GM10248 (cell line): Measurements from ENCODE around the gene AKAP12.

Source experiments
- CTCF ChIA-PET: fragments of 300-600 bp; sonication (Branson Sonifier 250); formaldehyde crosslinking; extraction: SDS; loops from one replicate; lab custom pipeline; 2021; ENCODE audit warnings: antibody characterized with exemption; lab: Yijun Ruan, JAX
- POLR2A ChIA-PET: fragments of 350-650 bp; sonication (Branson Sonifier 250); formaldehyde crosslinking; extraction: SDS; loops from one replicate; lab custom pipeline; 2020; ENCODE audit warnings: antibody characterized with exemption; lab: Yijun Ruan, JAX
- DNase-seq: peaks from one replicate; pipeline ENCODE4 v3.0.0; 2012; ENCODE audit errors: extremely low spot score
- TF ChIP-seq, protein P1 (sequence below): IDR thresholded peaks from 2 replicates; pipeline ENCODE4 v1.5.1; 2012; ENCODE audit warnings: mild to moderate bottlenecking, low read depth; ENCODE audit errors: extremely low read depth, missing control alignments, control extremely low read depth

AKAP12 gene

DNA sequence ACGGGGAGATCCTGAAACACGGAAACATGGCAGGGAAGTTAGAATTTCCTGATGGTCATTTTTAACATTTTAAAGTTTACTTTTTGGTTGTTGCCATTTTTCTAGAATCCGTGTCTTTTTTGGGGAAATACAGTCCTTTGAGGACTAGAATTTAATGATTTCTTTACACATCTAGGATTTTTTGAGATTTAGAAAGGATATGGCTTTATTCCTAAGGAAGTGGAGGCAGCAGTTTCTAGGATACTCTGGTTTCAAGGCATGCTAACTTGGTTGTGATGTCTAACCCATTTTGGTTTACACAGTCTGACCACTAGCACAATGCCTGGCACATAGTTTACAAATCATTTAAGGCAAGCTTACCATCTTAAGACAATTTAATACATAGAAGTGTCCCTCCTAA is 152.7 kb downstream of the AKAP12 start:
- TF ChIP-seq, protein P1, sequence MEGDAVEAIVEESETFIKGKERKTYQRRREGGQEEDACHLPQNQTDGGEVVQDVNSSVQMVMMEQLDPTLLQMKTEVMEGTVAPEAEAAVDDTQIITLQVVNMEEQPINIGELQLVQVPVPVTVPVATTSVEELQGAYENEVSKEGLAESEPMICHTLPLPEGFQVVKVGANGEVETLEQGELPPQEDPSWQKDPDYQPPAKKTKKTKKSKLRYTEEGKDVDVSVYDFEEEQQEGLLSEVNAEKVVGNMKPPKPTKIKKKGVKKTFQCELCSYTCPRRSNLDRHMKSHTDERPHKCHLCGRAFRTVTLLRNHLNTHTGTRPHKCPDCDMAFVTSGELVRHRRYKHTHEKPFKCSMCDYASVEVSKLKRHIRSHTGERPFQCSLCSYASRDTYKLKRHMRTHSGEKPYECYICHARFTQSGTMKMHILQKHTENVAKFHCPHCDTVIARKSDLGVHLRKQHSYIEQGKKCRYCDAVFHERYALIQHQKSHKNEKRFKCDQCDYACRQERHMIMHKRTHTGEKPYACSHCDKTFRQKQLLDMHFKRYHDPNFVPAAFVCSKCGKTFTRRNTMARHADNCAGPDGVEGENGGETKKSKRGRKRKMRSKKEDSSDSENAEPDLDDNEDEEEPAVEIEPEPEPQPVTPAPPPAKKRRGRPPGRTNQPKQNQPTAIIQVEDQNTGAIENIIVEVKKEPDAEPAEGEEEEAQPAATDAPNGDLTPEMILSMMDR: no peak
- no peak for DNase-seq
- POLR2A ChIA-PET: no interaction called here
- CTCF ChIA-PET: interaction anchor here (1.5 to 6.2 kb wide), 2 partner anchors 13 to 21 kb away, joined by 3 to 64 read pairs; no protein-coding TSS in a partner anchor

DNA sequence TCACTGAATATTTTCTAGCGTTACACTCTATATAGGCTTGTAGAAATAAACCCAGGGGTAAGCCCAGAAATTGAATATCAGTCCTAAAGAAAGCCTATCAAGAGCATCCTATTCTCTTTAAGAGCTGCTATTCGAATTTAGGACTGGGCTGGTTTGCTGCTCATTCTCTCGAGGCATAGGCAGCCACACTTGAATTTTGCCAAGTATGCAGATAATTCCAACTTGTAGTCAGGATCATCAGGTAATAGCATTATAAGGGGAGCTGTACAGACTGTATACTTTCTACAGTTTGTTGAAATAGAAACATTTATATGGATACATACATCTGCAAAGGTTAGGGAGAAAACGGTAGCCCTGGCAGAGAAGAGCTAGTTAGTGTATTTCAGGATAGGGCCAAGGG is 153.6 kb downstream of the AKAP12 start:
- ChIA-PET POLR2A (interaction anchor here (0.7 kb wide), 1 partner anchor 45 kb away, joined by 4 read pairs; no protein-coding TSS in a partner anchor), CTCF (interaction anchor here (1.1 to 6.2 kb wide), 4 partner anchors 12 to 48 kb away, joined by 3 to 64 read pairs (median 4); no protein-coding TSS in a partner anchor)
- no peak for DNase-seq
- TF ChIP-seq, protein P1: no peak

GRCh38 chr6:151399679-151400078 is 159.9 kb downstream of the AKAP12 start:
- CTCF ChIA-PET: no interaction called here
- DNase-seq: no peak
- POLR2A ChIA-PET: no interaction called here
- TF ChIP-seq, protein P1: no peak

DNA sequence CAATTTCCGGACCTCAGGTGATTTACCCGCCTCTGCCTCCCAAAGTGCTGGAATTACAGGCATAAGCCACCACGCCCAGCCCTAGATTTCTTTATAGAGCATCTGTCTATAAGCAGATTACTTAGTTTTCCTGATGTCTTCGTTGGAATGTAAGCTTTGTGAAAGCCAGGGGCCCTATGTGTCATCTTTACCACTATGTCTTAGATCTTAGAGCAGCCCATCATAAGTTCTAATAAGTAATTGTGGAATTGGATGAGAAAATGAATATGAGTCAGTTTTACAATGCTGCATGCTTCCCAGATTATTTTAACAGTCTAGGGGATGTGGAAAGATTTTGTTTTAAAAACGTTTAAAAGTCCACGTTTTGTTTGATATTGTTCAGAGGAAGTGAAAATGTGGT is 160.7 kb downstream of the AKAP12 start:
- DNase-seq: no peak
- TF ChIP-seq, protein P1: no peak
- POLR2A ChIA-PET: no interaction called here
- CTCF ChIA-PET: no interaction called here

DNA sequence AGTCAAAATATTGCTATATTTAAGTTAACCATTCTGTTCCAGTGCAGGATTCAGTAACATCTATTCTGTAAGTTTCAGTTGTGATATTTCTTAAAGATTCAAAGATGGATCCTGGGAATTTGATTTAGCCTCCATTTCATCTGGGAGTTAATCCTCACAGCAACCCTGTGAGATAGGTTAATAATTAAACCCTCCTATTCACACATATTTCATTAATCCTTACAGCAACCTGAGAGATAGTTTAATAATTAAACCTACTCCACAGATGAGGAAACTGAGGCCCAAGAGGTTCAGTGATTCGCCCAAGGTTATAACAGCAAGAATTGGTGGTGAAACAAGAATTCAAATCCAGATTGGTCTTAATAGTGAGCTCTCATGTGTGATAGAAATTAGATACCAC is 162.5 kb downstream of the AKAP12 start:
- POLR2A ChIA-PET: no interaction called here
- CTCF ChIA-PET: interaction anchor here (1.2 to 1.8 kb wide), 2 partner anchors 11 to 17 kb away, joined by 3 to 5 read pairs; no protein-coding TSS in a partner anchor
- TF ChIP-seq, protein P1: no peak
- no peak for DNase-seq

DNA sequence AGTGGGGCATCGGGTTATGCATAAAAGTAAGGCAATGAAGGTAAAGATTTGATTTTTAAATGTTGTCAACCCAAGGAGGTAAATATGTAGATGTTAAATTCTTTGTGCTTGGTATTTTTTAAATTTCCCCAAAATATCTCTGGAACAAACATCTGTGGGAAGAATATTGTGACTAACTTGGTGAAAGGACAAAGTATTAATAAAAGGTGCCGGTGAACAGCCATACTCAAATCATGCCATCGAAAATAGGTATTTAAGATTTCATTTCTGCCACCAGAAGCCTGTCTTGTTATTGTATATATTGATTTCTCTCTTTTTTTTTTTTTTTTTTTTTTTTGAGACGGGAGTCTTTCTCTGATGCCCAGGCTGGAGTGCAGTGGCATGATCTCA is 164.1 kb downstream of the AKAP12 start:
- TF ChIP-seq, protein P1: no peak
- ChIA-PET CTCF (interaction anchor here (5.3 kb wide), 1 partner anchor 9 kb away, joined by 64 read pairs; no protein-coding TSS in a partner anchor), POLR2A (no interaction called here)
- no peak for DNase-seq
